ENCODE data around the gene DKK1.

The DKK1 gene

DNA sequence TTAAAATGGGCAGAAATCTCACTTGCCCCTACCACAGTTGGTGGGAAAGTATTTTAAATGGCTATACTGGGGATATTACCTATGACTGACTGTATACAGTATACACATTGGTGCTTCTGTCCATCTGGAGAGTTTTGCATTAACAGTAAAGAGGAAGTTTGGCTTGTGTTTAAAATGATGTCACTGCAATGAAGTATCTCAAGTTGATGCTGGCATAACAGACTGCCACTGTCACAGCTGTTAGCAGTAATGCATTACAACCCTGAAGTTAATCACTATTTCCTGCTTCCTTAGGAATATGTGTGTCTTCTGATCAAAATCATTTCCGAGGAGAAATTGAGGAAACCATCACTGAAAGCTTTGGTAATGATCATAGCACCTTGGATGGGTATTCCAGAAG is 1.9 kb downstream of the DKK1 start:
- ChIA-PET CTCF (interaction anchor here (1.0 kb wide), 1 partner anchor 172 kb away, joined by 5 read pairs; no protein-coding TSS in a partner anchor), POLR2A (no interaction called here)
- TF ChIP-seq HDGF (IDR thresholded peaks at IDR 0.05; ENCODE audit: borderline replicate concordance) (no peak), FOXM1 (IDR thresholded peaks at IDR 0.05; ENCODE audit: borderline replicate concordance) (no peak)
- no peak for DNase-seq (ENCODE audit: extremely low spot score)

- ChIA-PET POLR2A (no interaction called here), CTCF (interaction anchor here (0.6 kb wide), 1 partner anchor 172 kb away, joined by 3 read pairs; no protein-coding TSS in a partner anchor)
- TF ChIP-seq ZNF384 (IDR thresholded peaks at IDR 0.05) = no peak
- TF ChIP-seq TARDBP (IDR thresholded peaks at IDR 0.05) = no peak
- no peak for TF ChIP-seq BHLHE40 (IDR thresholded peaks at IDR 0.05; ENCODE audit: borderline replicate concordance)
- TF ChIP-seq SP1 (IDR thresholded peaks at IDR 0.05) = no peak
- no peak for TF ChIP-seq CTBP1 (IDR thresholded peaks at IDR 0.05; ENCODE audit: borderline replicate concordance)
- TF ChIP-seq, protein P1, sequence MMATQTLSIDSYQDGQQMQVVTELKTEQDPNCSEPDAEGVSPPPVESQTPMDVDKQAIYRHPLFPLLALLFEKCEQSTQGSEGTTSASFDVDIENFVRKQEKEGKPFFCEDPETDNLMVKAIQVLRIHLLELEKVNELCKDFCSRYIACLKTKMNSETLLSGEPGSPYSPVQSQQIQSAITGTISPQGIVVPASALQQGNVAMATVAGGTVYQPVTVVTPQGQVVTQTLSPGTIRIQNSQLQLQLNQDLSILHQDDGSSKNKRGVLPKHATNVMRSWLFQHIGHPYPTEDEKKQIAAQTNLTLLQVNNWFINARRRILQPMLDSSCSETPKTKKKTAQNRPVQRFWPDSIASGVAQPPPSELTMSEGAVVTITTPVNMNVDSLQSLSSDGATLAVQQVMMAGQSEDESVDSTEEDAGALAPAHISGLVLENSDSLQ (IDR thresholded peaks at IDR 0.05) = no peak
- no peak for TF ChIP-seq ELF4 (IDR thresholded peaks at IDR 0.05)
- no peak for DNase-seq (ENCODE audit: extremely low spot score)
These were observed 2.4 kb downstream of the DKK1 start for GRCh38 chr10:52316500-52316899.

DNA sequence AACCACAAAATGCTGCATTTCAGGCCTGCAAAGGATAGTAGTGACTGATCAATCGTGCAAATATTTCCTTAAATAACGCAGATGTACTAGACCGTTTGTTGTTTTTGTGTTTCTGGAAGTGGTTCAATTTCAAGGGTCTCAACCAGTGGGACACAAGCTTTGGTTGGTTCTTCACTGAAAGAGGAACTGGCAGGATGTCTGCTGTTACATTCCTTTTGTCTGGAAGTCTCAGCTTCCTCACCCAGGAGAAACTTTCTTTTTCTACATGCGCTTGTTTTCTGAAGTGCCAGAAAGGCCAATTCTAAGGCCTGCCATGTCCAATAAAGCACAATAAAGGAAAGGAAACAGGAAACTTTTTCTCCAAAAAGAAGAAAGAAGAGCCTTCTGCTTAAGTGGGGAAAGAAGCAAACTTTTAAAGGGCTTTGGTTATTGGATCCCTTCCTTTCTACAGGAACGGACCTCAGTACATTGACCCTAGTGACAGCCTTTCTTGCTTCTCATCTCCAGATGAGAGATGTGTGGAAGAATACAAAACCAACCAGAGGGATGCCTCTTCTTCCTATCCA is 4.1 kb downstream of the DKK1 start:
- TF ChIP-seq L3MBTL2 (conservative IDR thresholded peaks at IDR 0.05) (no peak), HDGF (IDR thresholded peaks at IDR 0.05; ENCODE audit: borderline replicate concordance) (no peak), TARDBP (IDR thresholded peaks at IDR 0.05) (no peak), FOXA1 (IDR thresholded peaks at IDR 0.05) (no peak)
- CTCF ChIA-PET = no interaction called here
- POLR2A ChIA-PET = no interaction called here

GRCh38 chr10:52318822-52319464 is 4.9 kb downstream of the DKK1 start:
- no peak for TF ChIP-seq ELF4 (IDR thresholded peaks at IDR 0.05)
- no peak for TF ChIP-seq FOXK2 (IDR thresholded peaks at IDR 0.05)
- TF ChIP-seq TARDBP (IDR thresholded peaks at IDR 0.05) = no peak
- TF ChIP-seq NFRKB (IDR thresholded peaks at IDR 0.05) = no peak
- no peak for TF ChIP-seq FOXA1 (IDR thresholded peaks at IDR 0.05)
- TF ChIP-seq SUZ12 (IDR thresholded peaks at IDR 0.05) = no peak
- no peak for TF ChIP-seq SP1 (IDR thresholded peaks at IDR 0.05)
- no peak for TF ChIP-seq HDGF (IDR thresholded peaks at IDR 0.05; ENCODE audit: borderline replicate concordance)
- CTCF ChIA-PET = interaction anchor here (0.6 to 1.1 kb wide), 2 partner anchors 50 to 1863 kb away, joined by 3 to 4 read pairs; no protein-coding TSS in a partner anchor
- DNase-seq (ENCODE audit: extremely low spot score) = no peak
- POLR2A ChIA-PET = no interaction called here

More for the DNA sequence above, 4.1 kb downstream of the DKK1 start:
- DNase-seq (ENCODE audit: extremely low spot score) = no peak

- TF ChIP-seq FOXA1 (IDR thresholded peaks at IDR 0.05) (no peak), NFRKB (IDR thresholded peaks at IDR 0.05) (no peak), ZNF384 (IDR thresholded peaks at IDR 0.05) (no peak), ELF4 (IDR thresholded peaks at IDR 0.05) (no peak), ARNT (IDR thresholded peaks at IDR 0.05) (no peak), CTBP1 (IDR thresholded peaks at IDR 0.05; ENCODE audit: borderline replicate concordance) (no peak), HDGF (IDR thresholded peaks at IDR 0.05; ENCODE audit: borderline replicate concordance) (no peak), L3MBTL2 (conservative IDR thresholded peaks at IDR 0.05) (no peak), SUZ12 (IDR thresholded peaks at IDR 0.05) (no peak), BHLHE40 (IDR thresholded peaks at IDR 0.05; ENCODE audit: borderline replicate concordance) (no peak), FOXK2 (IDR thresholded peaks at IDR 0.05) (no peak), TARDBP (IDR thresholded peaks at IDR 0.05) (no peak), LEF1 (IDR thresholded peaks at IDR 0.05; ENCODE audit: borderline replicate concordance) (no peak), SP1 (IDR thresholded peaks at IDR 0.05) (no peak), FOXM1 (IDR thresholded peaks at IDR 0.05; ENCODE audit: borderline replicate concordance) (no peak)
- TF ChIP-seq, protein P1 (IDR thresholded peaks at IDR 0.05) = no peak
- ChIA-PET CTCF (interaction anchor here (0.6 kb wide), 1 partner anchor 1862 kb away, joined by 3 read pairs; no protein-coding TSS in a partner anchor), POLR2A (no interaction called here)
- no peak for DNase-seq (ENCODE audit: extremely low spot score)
These were observed 5.8 kb downstream of the DKK1 start for GRCh38 chr10:52319926-52320325.

DNA sequence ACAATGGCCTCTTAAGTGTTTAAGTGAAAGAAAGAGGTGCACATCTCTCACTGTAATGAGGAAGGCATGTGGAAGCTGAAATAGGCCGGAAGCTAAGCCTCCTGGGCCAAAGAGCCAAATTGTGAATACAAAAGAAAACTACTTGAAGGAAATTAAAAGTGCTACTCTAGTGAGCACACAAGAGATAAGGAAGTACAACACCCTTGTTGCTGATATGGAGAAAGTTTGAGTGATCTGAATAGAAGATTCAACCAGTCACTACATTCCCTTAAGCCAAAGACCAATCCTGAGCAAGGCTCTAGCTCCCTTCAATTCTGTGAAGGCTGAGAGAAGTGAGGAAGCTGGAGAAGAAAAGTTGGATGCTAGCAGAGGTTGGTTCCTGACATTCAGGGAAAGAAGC is 8.2 kb downstream of the DKK1 start:
- TF ChIP-seq TARDBP (IDR thresholded peaks at IDR 0.05) = no peak
- TF ChIP-seq BHLHE40 (IDR thresholded peaks at IDR 0.05; ENCODE audit: borderline replicate concordance) = no peak
- TF ChIP-seq, protein P1 (IDR thresholded peaks at IDR 0.05) = no peak
- no peak for TF ChIP-seq L3MBTL2 (conservative IDR thresholded peaks at IDR 0.05)
- TF ChIP-seq SUZ12 (IDR thresholded peaks at IDR 0.05) = no peak
- TF ChIP-seq FOXK2 (IDR thresholded peaks at IDR 0.05) = no peak
- TF ChIP-seq ZNF384 (IDR thresholded peaks at IDR 0.05) = no peak
- TF ChIP-seq CTBP1 (IDR thresholded peaks at IDR 0.05; ENCODE audit: borderline replicate concordance) = no peak
- no peak for TF ChIP-seq FOXM1 (IDR thresholded peaks at IDR 0.05; ENCODE audit: borderline replicate concordance)
- no peak for TF ChIP-seq ELF4 (IDR thresholded peaks at IDR 0.05)
- no peak for TF ChIP-seq FOXA1 (IDR thresholded peaks at IDR 0.05)
- no peak for TF ChIP-seq LEF1 (IDR thresholded peaks at IDR 0.05; ENCODE audit: borderline replicate concordance)
- TF ChIP-seq SP1 (IDR thresholded peaks at IDR 0.05) = no peak
- TF ChIP-seq HDGF (IDR thresholded peaks at IDR 0.05; ENCODE audit: borderline replicate concordance) = no peak
- no peak for TF ChIP-seq ARNT (IDR thresholded peaks at IDR 0.05)
- no peak for TF ChIP-seq NFRKB (IDR thresholded peaks at IDR 0.05)
- no peak for DNase-seq (ENCODE audit: extremely low spot score)
- ChIA-PET POLR2A (no interaction called here), CTCF (interaction anchor here (0.9 to 1.0 kb wide), 2 partner anchors 11 to 20 kb away, joined by 3 read pairs; no protein-coding TSS in a partner anchor)

All from HEK293T (cell line).